ENCODE results near the gene OR10J5. TPM values are rescaled to one million over a fixed set of nuclear protein-coding genes. Genes with fewer than 3 reads are reported as not detected.

The OR10J5 gene, protein sequence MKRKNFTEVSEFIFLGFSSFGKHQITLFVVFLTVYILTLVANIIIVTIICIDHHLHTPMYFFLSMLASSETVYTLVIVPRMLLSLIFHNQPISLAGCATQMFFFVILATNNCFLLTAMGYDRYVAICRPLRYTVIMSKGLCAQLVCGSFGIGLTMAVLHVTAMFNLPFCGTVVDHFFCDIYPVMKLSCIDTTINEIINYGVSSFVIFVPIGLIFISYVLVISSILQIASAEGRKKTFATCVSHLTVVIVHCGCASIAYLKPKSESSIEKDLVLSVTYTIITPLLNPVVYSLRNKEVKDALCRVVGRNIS
- not detected in 2 replicates for total RNA-seq
- long read RNA-seq = 0 reads

DNA sequence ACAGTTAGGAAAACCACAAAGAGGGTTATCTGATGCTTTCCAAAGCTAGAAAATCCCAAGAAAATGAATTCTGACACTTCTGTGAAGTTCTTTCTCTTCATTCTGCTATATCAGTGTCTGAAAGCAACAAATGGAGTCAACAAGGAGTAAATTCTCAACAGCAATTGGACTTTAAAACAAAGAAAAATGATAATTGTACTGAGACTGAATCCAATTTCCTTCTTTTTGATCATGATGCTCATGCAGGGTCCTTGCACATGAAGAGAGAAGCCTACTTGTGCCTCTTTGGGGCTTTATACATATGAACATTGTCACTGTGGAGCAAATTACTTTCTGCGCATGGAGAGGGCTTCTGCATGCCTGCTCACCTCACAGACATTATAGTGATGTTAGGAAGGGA lies at the start of gene OR10J5:
OR10J5 (minus strand) TSS at position 101 of the 400 bp plus-strand sequence; CDS start at position 101, 0 bp downstream.
- Mint-ChIP-seq H3K27me3 (ENCODE audit: unreplicated experiment) (peaks cover 17% of the 10 kb centered on the region), H3K4me1 (ENCODE audit: unreplicated experiment) (no peaks in the 10 kb centered on the region), H3K4me3 (ENCODE audit: unreplicated experiment) (no peak within 1 kb of the TSS), H3K27ac (ENCODE audit: unreplicated experiment) (no peak within 1 kb of the TSS), H3K36me3 (ENCODE audit: unreplicated experiment) (no peaks in the 10 kb centered on the region), H3K9me3 (ENCODE audit: unreplicated experiment) (no peaks in the 10 kb centered on the region)
- TF ChIP-seq, protein P1, sequence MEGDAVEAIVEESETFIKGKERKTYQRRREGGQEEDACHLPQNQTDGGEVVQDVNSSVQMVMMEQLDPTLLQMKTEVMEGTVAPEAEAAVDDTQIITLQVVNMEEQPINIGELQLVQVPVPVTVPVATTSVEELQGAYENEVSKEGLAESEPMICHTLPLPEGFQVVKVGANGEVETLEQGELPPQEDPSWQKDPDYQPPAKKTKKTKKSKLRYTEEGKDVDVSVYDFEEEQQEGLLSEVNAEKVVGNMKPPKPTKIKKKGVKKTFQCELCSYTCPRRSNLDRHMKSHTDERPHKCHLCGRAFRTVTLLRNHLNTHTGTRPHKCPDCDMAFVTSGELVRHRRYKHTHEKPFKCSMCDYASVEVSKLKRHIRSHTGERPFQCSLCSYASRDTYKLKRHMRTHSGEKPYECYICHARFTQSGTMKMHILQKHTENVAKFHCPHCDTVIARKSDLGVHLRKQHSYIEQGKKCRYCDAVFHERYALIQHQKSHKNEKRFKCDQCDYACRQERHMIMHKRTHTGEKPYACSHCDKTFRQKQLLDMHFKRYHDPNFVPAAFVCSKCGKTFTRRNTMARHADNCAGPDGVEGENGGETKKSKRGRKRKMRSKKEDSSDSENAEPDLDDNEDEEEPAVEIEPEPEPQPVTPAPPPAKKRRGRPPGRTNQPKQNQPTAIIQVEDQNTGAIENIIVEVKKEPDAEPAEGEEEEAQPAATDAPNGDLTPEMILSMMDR (IDR thresholded peaks at IDR 0.05) = no peak
- DNase-seq (ENCODE audit: extremely low spot score, unreplicated experiment) = no peak

DNA sequence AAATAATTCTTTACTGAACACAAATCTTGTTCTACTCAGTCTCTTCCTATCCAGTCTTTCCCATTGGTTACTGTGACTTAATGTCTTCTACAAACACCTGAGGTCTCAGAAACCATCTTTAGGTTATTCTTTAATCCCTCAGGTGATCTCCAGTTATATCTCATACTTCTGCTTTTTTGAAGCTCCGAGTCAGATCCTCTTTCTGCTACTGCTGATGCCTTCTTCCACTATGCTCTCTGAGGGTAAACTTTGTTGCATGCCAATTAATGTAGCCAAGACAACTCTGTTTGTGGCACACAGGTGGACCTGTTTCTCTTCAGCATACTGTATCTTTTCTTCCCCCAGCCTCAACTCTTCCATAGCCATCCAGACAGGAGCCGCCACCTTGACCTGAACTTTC lies 48.7 kb upstream of the OR10J5 start:
- DNase-seq (ENCODE audit: extremely low spot score, unreplicated experiment) = no peak
- TF ChIP-seq, protein P1 (IDR thresholded peaks at IDR 0.05) = no peak
- Mint-ChIP-seq H3K4me3 (ENCODE audit: unreplicated experiment) (no peak overlapping the region), H3K9me3 (ENCODE audit: unreplicated experiment) (no peaks in the 10 kb centered on the region), H3K27me3 (ENCODE audit: unreplicated experiment) (peaks cover 2% of the 10 kb centered on the region), H3K27ac (ENCODE audit: unreplicated experiment) (no peak overlapping the region), H3K4me1 (ENCODE audit: unreplicated experiment) (peaks cover 8% of the 10 kb centered on the region), H3K36me3 (ENCODE audit: unreplicated experiment) (no peaks in the 10 kb centered on the region)

DNA sequence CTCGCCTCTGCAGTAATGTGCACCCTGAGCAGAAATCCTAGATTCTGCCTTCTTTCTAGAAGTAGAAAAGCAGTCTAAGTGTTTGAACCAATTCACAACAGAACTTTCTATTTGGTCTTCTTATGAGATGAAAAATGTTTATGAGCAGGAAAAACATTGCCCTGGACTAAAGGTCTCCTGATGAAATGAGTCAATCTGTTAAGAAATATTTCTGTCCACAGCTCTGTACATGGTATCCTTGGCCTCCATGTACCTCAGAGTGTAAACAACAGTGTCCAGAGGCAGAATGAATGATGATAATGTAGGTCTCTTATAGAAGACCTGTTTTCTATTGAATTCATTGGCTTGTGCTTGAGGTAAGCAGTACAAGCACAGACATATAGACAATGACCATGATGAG lies 45.6 kb upstream of the OR10J5 start:
- no peaks in the 10 kb centered on the region for H3K36me3 Mint-ChIP-seq (ENCODE audit: unreplicated experiment)
- no peaks in the 10 kb centered on the region for H3K9me3 Mint-ChIP-seq (ENCODE audit: unreplicated experiment)
- peaks cover 8% of the 10 kb centered on the region for H3K4me1 Mint-ChIP-seq (ENCODE audit: unreplicated experiment)
- H3K27me3 Mint-ChIP-seq (ENCODE audit: unreplicated experiment) = peaks cover 8% of the 10 kb centered on the region
- DNase-seq (ENCODE audit: extremely low spot score, unreplicated experiment) = no peak
- TF ChIP-seq, protein P1 (IDR thresholded peaks at IDR 0.05) = no peak
- no peak overlapping the region for H3K4me3 Mint-ChIP-seq (ENCODE audit: unreplicated experiment)
- no peak overlapping the region for H3K27ac Mint-ChIP-seq (ENCODE audit: unreplicated experiment)

DNA sequence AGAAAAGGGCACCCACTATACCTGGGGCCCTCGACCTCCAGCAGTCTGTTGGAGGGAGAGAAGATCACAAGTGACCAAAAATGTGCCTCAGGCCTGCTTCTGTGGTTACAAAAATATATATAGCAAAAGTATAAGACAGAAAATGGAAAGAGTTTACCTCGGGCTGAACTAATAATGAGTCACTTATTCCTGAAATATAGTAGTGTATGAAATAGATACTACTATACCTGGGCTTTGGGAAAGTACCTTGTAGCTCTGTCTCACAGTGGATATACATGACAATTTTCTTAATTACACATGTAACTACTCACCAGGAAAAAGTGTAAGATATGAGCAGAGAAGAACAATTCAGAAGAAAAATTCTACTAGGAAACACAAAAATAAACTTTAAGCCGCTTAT lies 44.5 kb upstream of the OR10J5 start:
- Mint-ChIP-seq H3K27me3 (ENCODE audit: unreplicated experiment) (peaks cover 10% of the 10 kb centered on the region), H3K9me3 (ENCODE audit: unreplicated experiment) (peaks cover 1% of the 10 kb centered on the region), H3K4me3 (ENCODE audit: unreplicated experiment) (no peak overlapping the region), H3K4me1 (ENCODE audit: unreplicated experiment) (peaks cover 8% of the 10 kb centered on the region), H3K36me3 (ENCODE audit: unreplicated experiment) (no peaks in the 10 kb centered on the region), H3K27ac (ENCODE audit: unreplicated experiment) (no peak overlapping the region)
- DNase-seq (ENCODE audit: extremely low spot score, unreplicated experiment) = no peak
- TF ChIP-seq, protein P1 (IDR thresholded peaks at IDR 0.05) = no peak

DNA sequence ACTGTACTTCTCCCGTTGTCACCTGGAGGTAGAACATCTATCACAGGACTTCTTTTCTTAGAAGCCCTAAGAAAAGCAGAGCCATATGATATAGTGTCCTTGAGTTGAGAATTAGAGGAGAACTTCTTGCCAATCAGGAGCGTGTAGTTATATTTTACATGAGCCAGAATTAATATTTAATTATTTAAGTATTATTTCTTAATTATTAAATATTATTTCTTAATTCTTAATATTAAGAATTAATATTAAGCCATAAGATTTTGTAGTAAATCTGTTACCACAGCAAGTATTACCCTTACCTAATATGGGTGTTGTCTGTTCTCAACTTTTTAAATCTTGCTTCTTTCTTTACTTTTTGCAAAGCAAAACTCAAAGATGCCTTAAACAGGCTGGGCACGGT lies 41.6 kb upstream of the OR10J5 start:
- H3K27ac Mint-ChIP-seq (ENCODE audit: unreplicated experiment) = no peak overlapping the region
- DNase-seq (ENCODE audit: extremely low spot score, unreplicated experiment) = no peak
- TF ChIP-seq, protein P1 (IDR thresholded peaks at IDR 0.05) = no peak
- no peaks in the 10 kb centered on the region for H3K36me3 Mint-ChIP-seq (ENCODE audit: unreplicated experiment)
- H3K4me3 Mint-ChIP-seq (ENCODE audit: unreplicated experiment) = no peak overlapping the region
- peaks cover 8% of the 10 kb centered on the region for H3K4me1 Mint-ChIP-seq (ENCODE audit: unreplicated experiment)
- H3K9me3 Mint-ChIP-seq (ENCODE audit: unreplicated experiment) = peaks cover 11% of the 10 kb centered on the region
- H3K27me3 Mint-ChIP-seq (ENCODE audit: unreplicated experiment) = peaks cover 11% of the 10 kb centered on the region
